NB4 (cell line): ENCODE data around the gene TP73.

Experiments
- DNase-seq: peaks from one replicate; pipeline ENCODE4 v3.0.0; 2010; ENCODE audit warnings: low read depth
- H3K4me3 ChIP-seq: one replicate; pipeline ENCODE4 v1.5.1; 2011; ENCODE audit warnings: mild to moderate bottlenecking, low read depth, low read length, moderate library complexity
- MAX ChIP-seq: IDR thresholded peaks from 2 replicates; pipeline ENCODE4 v1.6.1; 2011; ENCODE audit warnings: low read depth, low read length
- MYC ChIP-seq: IDR thresholded peaks from 2 replicates; pipeline ENCODE4 v1.6.1; 2011; ENCODE audit warnings: low read depth, low read length
- POLR2A ChIP-seq: IDR thresholded peaks from 2 replicates; pipeline ENCODE4 v1.6.1; 2011; ENCODE audit warnings: mild to moderate bottlenecking; ENCODE audit not compliant: insufficient read length; ENCODE audit errors: extremely low read depth
- TF ChIP-seq, protein P1 (sequence below): IDR thresholded peaks from one replicate; pipeline ENCODE4 v1.5.1; 2012; ENCODE audit warnings: low read depth, low read length

TP73 gene

DNA sequence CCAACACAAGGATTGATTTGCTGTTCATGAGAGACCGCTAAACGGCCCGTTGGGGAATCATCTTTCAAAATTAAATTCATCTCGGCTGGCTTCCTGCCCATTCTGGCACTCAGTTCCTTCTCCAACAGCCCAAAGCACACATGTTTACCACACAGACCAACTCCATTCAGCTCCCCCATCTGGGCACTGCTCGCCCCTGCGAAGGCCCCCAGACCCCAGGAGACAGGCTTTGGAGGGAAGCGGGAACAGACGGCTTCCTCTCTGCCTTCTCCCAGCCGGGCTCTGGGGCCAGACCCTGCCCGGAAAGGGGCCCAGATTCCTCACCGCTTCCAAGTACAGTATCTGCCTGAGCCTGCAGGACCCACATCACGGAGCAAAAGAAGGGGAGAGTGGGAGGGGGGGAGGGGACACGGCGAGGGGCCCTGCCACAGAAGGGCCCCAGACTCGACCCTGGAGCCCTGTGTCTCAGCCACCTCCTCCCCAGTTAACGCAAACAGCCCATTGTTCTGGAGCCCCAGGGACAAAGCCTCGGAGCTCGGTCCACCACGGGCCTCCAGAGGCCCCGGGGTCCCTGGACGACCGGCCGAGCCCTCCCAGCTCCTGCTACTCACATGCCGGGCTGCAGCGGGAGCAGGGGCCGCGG lies 41.7 kb upstream of the TP73 start:
- peak; percentile 76 for DNase-seq
- TF ChIP-seq POLR2A (no peak), MAX (peak; percentile 30; the same call in 1 of the 2 replicates), MYC (peak; percentile 36; the same call in 1 of the 2 replicates)
- TF ChIP-seq, protein P1, sequence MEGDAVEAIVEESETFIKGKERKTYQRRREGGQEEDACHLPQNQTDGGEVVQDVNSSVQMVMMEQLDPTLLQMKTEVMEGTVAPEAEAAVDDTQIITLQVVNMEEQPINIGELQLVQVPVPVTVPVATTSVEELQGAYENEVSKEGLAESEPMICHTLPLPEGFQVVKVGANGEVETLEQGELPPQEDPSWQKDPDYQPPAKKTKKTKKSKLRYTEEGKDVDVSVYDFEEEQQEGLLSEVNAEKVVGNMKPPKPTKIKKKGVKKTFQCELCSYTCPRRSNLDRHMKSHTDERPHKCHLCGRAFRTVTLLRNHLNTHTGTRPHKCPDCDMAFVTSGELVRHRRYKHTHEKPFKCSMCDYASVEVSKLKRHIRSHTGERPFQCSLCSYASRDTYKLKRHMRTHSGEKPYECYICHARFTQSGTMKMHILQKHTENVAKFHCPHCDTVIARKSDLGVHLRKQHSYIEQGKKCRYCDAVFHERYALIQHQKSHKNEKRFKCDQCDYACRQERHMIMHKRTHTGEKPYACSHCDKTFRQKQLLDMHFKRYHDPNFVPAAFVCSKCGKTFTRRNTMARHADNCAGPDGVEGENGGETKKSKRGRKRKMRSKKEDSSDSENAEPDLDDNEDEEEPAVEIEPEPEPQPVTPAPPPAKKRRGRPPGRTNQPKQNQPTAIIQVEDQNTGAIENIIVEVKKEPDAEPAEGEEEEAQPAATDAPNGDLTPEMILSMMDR, result no peak
- peak overlapping the region; percentile 38 for H3K4me3 ChIP-seq

DNA sequence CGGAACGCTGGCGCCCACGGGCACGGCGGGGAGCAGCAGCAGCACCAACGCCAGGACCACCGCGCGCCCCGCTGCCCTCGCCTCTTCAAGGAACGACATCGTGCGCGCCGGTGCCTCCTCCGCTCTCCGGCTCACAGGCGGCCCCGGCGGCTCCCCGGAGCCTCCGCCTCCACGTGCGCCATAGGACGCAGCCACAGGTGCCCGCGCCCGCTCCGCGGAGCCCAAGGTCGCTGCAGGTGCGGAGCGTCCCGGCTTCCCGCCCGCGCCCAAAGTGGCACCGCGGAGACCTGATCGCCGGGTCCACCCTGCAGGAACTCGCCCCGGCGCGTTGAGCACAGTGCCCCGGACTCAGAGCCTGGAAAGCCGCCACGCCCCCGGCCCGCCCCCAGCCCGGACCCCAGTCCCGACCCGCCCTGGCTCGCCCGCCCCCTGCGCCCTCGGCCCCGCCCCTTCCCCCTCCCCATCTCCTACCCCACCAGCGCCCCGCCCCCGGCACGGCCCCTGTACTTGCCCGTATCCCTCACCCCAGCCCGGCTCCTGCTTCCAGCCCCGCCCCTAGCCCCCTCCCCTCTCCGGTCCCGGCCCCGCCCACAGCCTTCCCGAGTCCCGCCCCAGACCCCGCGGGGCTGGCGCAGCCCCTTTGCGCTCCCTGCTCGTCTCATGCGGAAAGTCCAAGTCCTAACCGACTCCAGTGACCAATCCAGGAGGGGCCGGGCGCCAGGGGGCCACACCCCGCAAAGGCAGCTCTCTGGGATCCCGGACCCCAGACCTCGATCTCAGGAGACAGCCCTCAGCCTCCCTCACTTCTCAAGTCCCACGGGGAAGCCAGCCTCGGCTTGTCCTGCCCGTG lies 40.9 kb upstream of the TP73 start, which contains the start of gene MEGF6:
TSS of gene MEGF6 (minus strand) at position 339 of the 850 bp plus-strand sequence. CDS start at position 99, 240 bp downstream.
- peak; percentile 71 for DNase-seq
- no peak for TF ChIP-seq MAX
- TF ChIP-seq, protein P1, result no peak
- no peak for TF ChIP-seq MYC
- no peak for TF ChIP-seq POLR2A
- H3K4me3 ChIP-seq, result peak within 1 kb of the TSS; percentile 38

GRCh38 chr1:3612123-3612522 lies 40.2 kb upstream of the TP73 start:
- H3K4me3 ChIP-seq, result no peak overlapping the region
- DNase-seq, result no peak
- no peak for TF ChIP-seq MAX
- no peak for TF ChIP-seq MYC
- no peak for TF ChIP-seq POLR2A
- TF ChIP-seq, protein P1, result no peak

DNA sequence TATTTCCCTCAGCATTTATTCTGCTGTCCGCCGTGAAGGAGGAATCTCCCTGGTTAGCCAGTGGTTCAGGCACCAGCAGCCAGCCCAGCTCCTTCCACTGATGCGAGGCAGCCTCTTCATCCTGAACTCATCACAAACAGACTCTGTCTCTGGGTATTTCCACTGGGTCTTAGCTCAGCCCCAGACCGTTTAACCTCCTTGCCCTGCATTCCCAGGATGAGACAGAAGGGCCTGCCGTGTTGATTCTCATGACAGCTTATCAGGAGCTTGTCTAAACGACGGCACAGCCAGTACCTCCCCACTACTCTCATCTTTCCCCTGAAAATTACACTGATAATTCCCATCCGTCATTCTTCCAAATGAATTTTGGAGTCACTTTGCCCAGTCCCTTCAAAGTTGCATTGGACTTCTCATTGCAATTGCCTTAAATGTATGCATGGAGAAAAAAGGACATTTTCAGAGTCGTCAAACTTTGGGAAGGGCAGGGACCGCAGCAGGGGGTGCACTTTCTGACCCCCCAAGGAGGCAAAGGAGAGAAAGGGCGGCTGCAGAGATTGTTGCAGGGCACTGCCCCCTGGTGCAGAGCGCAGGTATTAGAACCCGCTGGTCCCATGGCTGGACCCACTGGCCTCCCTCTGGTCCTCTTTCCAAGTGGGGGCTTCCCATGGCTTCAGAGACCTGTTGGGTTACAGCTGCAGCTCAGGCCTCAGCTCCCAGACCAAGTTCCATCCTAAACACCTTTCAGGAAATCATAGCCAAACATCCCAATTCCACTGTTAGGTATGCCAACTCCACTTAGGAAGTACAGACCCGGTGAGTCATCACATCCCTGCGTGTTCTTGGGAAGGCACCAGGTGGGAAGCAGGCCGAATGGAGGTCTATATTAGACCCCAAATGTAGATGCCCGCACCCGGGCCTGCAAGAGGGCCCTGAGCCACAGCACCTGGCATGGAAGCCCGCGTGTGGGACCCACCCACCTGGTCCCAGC lies 37.3 kb upstream of the TP73 start:
- TF ChIP-seq, protein P1, result peak; percentile 64
- TF ChIP-seq MYC (no peak), POLR2A (no peak), MAX (no peak)
- no peak for DNase-seq
- no peak overlapping the region for H3K4me3 ChIP-seq

GRCh38 chr1:3616861-3617260 lies 35.5 kb upstream of the TP73 start:
- TF ChIP-seq MYC (no peak), MAX (no peak), POLR2A (no peak)
- TF ChIP-seq, protein P1, result no peak
- H3K4me3 ChIP-seq, result no peak overlapping the region

More at GRCh38 chr1:3616861-3617260, 35.5 kb upstream of the TP73 start:
- no peak for DNase-seq
